COLO829 (cell line): Measurements from ENCODE around the gene TUBGCP5.
"Not testable (repeated sequence)": the region's sequence is repeated elsewhere in the genome, so short reads cannot be mapped to it uniquely, and the experiment has no call there.

Source experiments
- DNase-seq: peaks from one replicate; pipeline ENCODE4 v3.0.0; 2012; ENCODE audit warnings: low spot score

Gene TUBGCP5

GRCh38 chr15:23041736-23042135 lies 2.4 kb upstream of the TUBGCP5 start:
- not testable (repeated sequence) for DNase-seq

- no peak for DNase-seq
Observed at GRCh38 chr15:23039917-23040281, 530 bp upstream of the TUBGCP5 start.

GRCh38 chr15:23038726-23039142 lies 635 bp downstream of the TUBGCP5 start:
- peak; percentile 40 for DNase-seq

- DNase-seq: peak; percentile 78
Observed at GRCh38 chr15:23035964-23036566, 3.3 kb downstream of the TUBGCP5 start.

GRCh38 chr15:23033979-23034378 lies 5.4 kb downstream of the TUBGCP5 start:
- no peak for DNase-seq

- DNase-seq: no peak
Observed at GRCh38 chr15:23026218-23026617, 13.2 kb downstream of the TUBGCP5 start.

GRCh38 chr15:23022156-23022555 lies 17.2 kb downstream of the TUBGCP5 start:
- DNase-seq: no peak

GRCh38 chr15:23014394-23015000 lies 24.9 kb downstream of the TUBGCP5 start:
- DNase-seq: no peak

- no peak for DNase-seq
Observed at GRCh38 chr15:23013681-23014080, 25.7 kb downstream of the TUBGCP5 start.

- DNase-seq: not testable (repeated sequence)
Observed at GRCh38 chr15:23012616-23013015, 26.8 kb downstream of the TUBGCP5 start.

GRCh38 chr15:23003736-23004135 lies 35.6 kb downstream of the TUBGCP5 start:
- DNase-seq: no peak

- no peak for DNase-seq
Observed at GRCh38 chr15:23002920-23003319, 36.4 kb downstream of the TUBGCP5 start.

GRCh38 chr15:22995795-22996194 lies 43.6 kb downstream of the TUBGCP5 start:
- no peak for DNase-seq

- DNase-seq: no peak
Observed at GRCh38 chr15:22992024-22992326, 47.4 kb downstream of the TUBGCP5 start.

- no peak for DNase-seq
Observed at GRCh38 chr15:22989576-22990477, 49.5 kb downstream of the TUBGCP5 start.

- DNase-seq: no peak
Observed at GRCh38 chr15:22988811-22989210, 50.6 kb downstream of the TUBGCP5 start.

GRCh38 chr15:22981931-22982330 lies 57.4 kb downstream of the TUBGCP5 start:
- DNase-seq: not testable (repeated sequence)

GRCh38 chr15:22981051-22981840 lies 58.1 kb downstream of the TUBGCP5 start:
- DNase-seq: no peak

- DNase-seq: peak; percentile 94
Observed at GRCh38 chr15:22980189-22981050, 58.9 kb downstream of the TUBGCP5 start, which contains the start of gene CYFIP1. CYFIP1 (minus strand) TSS chr15:22980368; CDS start chr15:22947285, 33,083 bp downstream.

GRCh38 chr15:22979238-22980188 lies 59.9 kb downstream of the TUBGCP5 start:
- DNase-seq: no peak
